Mammary epithelial cell (primary cell): ENCODE results near the gene MEP1B.

Experiments
- EZH2 ChIP-seq: IDR thresholded peaks from 2 replicates; pipeline ENCODE4 v1.6.1; 2012; ENCODE audit warnings: low read length, inconsistent platforms, borderline replicate concordance
- TF ChIP-seq, protein P1 (sequence below), 2 donors: IDR thresholded peaks in 1 of 2; conservative IDR thresholded peaks in 1 of 2; 2 replicates each; pipeline ENCODE4 v1.5.1; 2011 to 2012; ENCODE audit warnings: inconsistent platforms in 2 of 2, low read length in 2 of 2, mild to moderate bottlenecking in 2 of 2, control low read depth in 1 of 2, low read depth in 1 of 2; ENCODE audit not compliant: insufficient read depth in 1 of 2; ENCODE audit errors: extremely low read depth in 1 of 2

DNA sequence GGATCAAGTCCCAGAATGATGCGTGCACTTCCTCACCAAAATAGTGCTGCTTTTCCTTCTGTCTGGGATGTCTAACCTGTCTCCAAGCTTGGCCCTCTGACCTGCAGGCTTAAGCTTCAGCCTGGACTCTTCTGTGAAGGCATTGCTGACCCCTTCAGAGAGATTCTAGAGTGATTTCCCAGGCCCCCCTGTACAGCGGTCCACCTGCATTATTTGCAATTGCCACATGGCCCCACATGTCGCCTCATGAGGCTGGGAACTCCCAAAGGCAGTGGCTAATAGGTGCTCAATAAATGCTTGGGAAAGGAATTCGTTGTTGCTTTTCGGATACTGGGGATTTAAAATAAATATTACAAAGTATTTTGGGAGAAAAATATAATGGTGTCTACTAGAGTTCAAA is 32.3 kb upstream of the MEP1B start:
- TF ChIP-seq, protein P1, sequence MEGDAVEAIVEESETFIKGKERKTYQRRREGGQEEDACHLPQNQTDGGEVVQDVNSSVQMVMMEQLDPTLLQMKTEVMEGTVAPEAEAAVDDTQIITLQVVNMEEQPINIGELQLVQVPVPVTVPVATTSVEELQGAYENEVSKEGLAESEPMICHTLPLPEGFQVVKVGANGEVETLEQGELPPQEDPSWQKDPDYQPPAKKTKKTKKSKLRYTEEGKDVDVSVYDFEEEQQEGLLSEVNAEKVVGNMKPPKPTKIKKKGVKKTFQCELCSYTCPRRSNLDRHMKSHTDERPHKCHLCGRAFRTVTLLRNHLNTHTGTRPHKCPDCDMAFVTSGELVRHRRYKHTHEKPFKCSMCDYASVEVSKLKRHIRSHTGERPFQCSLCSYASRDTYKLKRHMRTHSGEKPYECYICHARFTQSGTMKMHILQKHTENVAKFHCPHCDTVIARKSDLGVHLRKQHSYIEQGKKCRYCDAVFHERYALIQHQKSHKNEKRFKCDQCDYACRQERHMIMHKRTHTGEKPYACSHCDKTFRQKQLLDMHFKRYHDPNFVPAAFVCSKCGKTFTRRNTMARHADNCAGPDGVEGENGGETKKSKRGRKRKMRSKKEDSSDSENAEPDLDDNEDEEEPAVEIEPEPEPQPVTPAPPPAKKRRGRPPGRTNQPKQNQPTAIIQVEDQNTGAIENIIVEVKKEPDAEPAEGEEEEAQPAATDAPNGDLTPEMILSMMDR (conservative IDR thresholded peaks at IDR 0.05 in 1 of 2, IDR thresholded peaks at IDR 0.05 in 1 of 2; ENCODE audit: extremely low read depth in 1 of 2, insufficient read depth in 1 of 2, low read depth in 1 of 2, low read length in 2 of 2): no peak
- TF ChIP-seq EZH2: no peak
